Stomach (tissue), 9 donors: Measurements from ENCODE around the gene MATCAP1. TPM values are rescaled to one million over a fixed set of nuclear protein-coding genes. Genes with fewer than 3 reads are reported as not detected.

Experiments used
- DNase-seq, 2 donors: peaks; one replicate each; pipeline versions ENCODE4 v3.0.0 to v3.0.0-alpha.2; 2013 to 2019
- H3K27ac ChIP-seq, 5 donors: fragments of 200-600 bp in 4 of 5; sonication (generic) in 4 of 5; one replicate each; pipeline ENCODE4 v1.5.1; 2013 to 2019; ENCODE audit warnings: mild to moderate bottlenecking in 1 of 5, moderate library complexity in 1 of 5
- H3K27me3 ChIP-seq, 3 donors: fragments of 200-600 bp; sonication (generic); one replicate each; pipeline ENCODE4 v1.5.1; 2017 to 2019; ENCODE audit warnings: mixed run types in 1 of 3
- H3K36me3 ChIP-seq, 4 donors: fragments of 200-600 bp; sonication (generic); 1 replicate in 3 of 4; 2 replicates in 1 of 4; pipeline ENCODE4 v1.5.1; 2016 to 2019
- H3K4me1 ChIP-seq, 4 donors: fragments of 200-600 bp; sonication (generic); one replicate each; pipeline ENCODE4 v1.5.1; 2016 to 2019
- H3K4me3 ChIP-seq, 4 donors: fragments of 200-600 bp; sonication (generic) in 3 of 4; one replicate each; pipeline ENCODE4 v1.5.1; 2016 to 2019; ENCODE audit warnings: mild to moderate bottlenecking in 1 of 4
- H3K9me3 ChIP-seq, 4 donors: fragments of 200-600 bp; sonication (generic); one replicate each; pipeline ENCODE4 v1.5.1; 2016 to 2019
- CTCF ChIP-seq, 7 experiments: fragments of 450-650 bp in 4 of 7; fragments of 200-600 bp in 3 of 7; sonication (generic) in 3 of 7; IDR thresholded peaks; one replicate each; pipeline ENCODE4 v1.5.1; 2016 to 2019; ENCODE audit warnings: antibody characterized with exemption in 7 of 7, control low read depth in 2 of 7, mild to moderate bottlenecking in 1 of 7
- EP300 ChIP-seq: sonication (generic); formaldehyde crosslinking; IDR thresholded peaks from one replicate; pipeline ENCODE4 v1.6.1; 2017; ENCODE audit warnings: antibody characterized with exemption
- POLR2A ChIP-seq, 4 donors: fragments of 450-650 bp; IDR thresholded peaks; one replicate each; pipeline ENCODE4 v1.6.1; 2016; ENCODE audit warnings: antibody characterized with exemption in 4 of 4, control low read depth in 2 of 4, mild to moderate bottlenecking in 1 of 4, moderate library complexity in 1 of 4
- POLR2AphosphoS5 ChIP-seq, 3 donors: sonication (generic); formaldehyde crosslinking; IDR thresholded peaks; one replicate each; pipeline ENCODE4 v1.6.1; 2016; ENCODE audit warnings: antibody characterized with exemption in 3 of 3
- WGBS, 5 donors: extraction: QIAGEN DNeasy Blood & Tissue Kit in 3 of 5; methylation state at CpG; one replicate each; pipeline versions ENCODE4 v1.1.5 to v1.1.7; 2013 to 2018; 5-methylcytosine and 5-hydroxymethylcytosine counted together
- intact Hi-C: fragments of 100-400 bp; cut with DNase I; formaldehyde crosslinking; loops from one replicate; pipeline ENCODE4 v1.15.1; 2023; ENCODE audit warnings: low total_unique reads
- polyA plus RNA-seq, 3 donors: library from polyadenylated mRNA; stranded (reverse); fragments of 200-250 nt; gene quantifications; one replicate each; pipeline ENCODE4 v1.2.3, GENCODE V29; 2013
- total RNA-seq, 5 donors: library from RNA; depleted of rRNA; stranded (reverse); fragments of >200 nt; gene quantifications; one replicate each; pipeline versions ENCODE4 v1.1.0 to v1.2.3, GENCODE V29; 2014 to 2016
- donor health status: healthy with polysubstance abuse.
- donor health status: Bipolar disorder and iron deficiency.
- donor health status: healthy.

MATCAP1 gene
- total and polyA plus RNA-seq, 8 donors = 8.5 to 156 (median 18.8) TPM

GRCh38 chr16:67197704-67198103, 13.9 kb upstream of the MATCAP1 start:
- Histone ChIP-seq H3K27ac (peak overlapping the region; percentile 62 to 88 (median 83)), H3K4me1 (peaks cover 28 to 69% (median 50%) of the 10 kb centered on the region in 4 donors), H3K9me3 (no peaks in the 10 kb centered on the region), H3K4me3 (no peak overlapping the region), H3K27me3 (no peaks in the 10 kb centered on the region), H3K36me3 (peaks cover 58 to 96% (median 76%) of the 10 kb centered on the region in 4 donors)
- 58 to 75% (median 65%) methylated on average over 3 to 6 of the region's 6 CpGs for WGBS, 5 donors
- no peak for TF ChIP-seq EP300
- no peak for TF ChIP-seq POLR2A (IDR thresholded peaks at IDR 0.05)
- no peak for TF ChIP-seq POLR2AphosphoS5 (IDR thresholded peaks at IDR 0.05)
- TF ChIP-seq CTCF (IDR thresholded peaks at IDR 0.05) = no peak
- DNase-seq = no peak
- intact Hi-C loops = no loop called here

GRCh38 chr16:67196881-67197280, 13.1 kb upstream of the MATCAP1 start:
- peaks cover 50 to 88% (median 68%) of the 10 kb centered on the region in 4 donors for H3K36me3 ChIP-seq
- intact Hi-C loops = no loop called here

GRCh38 chr16:67195676-67196075, 11.9 kb upstream of the MATCAP1 start:
- TF ChIP-seq CTCF (IDR thresholded peaks at IDR 0.05) = no peak
- no peak for TF ChIP-seq POLR2AphosphoS5 (IDR thresholded peaks at IDR 0.05)
- no peak for TF ChIP-seq POLR2A (IDR thresholded peaks at IDR 0.05)
- TF ChIP-seq EP300 = no peak
- no peak overlapping the region for H3K27ac ChIP-seq
- no peaks in the 10 kb centered on the region for H3K9me3 ChIP-seq
- 79 to 85% (median 82%) methylated on average over 4 to 5 of the region's 5 CpGs for WGBS, 5 donors
- no peak overlapping the region for H3K4me3 ChIP-seq
- peaks cover 39 to 82% (median 62%) of the 10 kb centered on the region in 4 donors for H3K4me1 ChIP-seq
- intact Hi-C loops = no loop called here
- DNase-seq = no peak
- no peaks in the 10 kb centered on the region for H3K27me3 ChIP-seq
- peaks cover 43 to 76% (median 57%) of the 10 kb centered on the region in 4 donors for H3K36me3 ChIP-seq

More at GRCh38 chr16:67196881-67197280, 13.1 kb upstream of the MATCAP1 start:
- no peaks in the 10 kb centered on the region for H3K9me3 ChIP-seq
- H3K4me3 ChIP-seq = no peak overlapping the region
- whole genome bisulfite sequencing, 5 donors = 89 to 100% (median 100%) methylated on average over 1 of the region's 1 CpG
- no peak for DNase-seq
- no peak overlapping the region for H3K27ac ChIP-seq
- H3K27me3 ChIP-seq = no peaks in the 10 kb centered on the region
- TF ChIP-seq POLR2AphosphoS5 (IDR thresholded peaks at IDR 0.05) (no peak), CTCF (IDR thresholded peaks at IDR 0.05) (no peak), EP300 (no peak), POLR2A (IDR thresholded peaks at IDR 0.05) (no peak)
- peaks cover 31 to 72% (median 56%) of the 10 kb centered on the region in 4 donors for H3K4me1 ChIP-seq

- Histone ChIP-seq H3K27ac (no peak overlapping the region), H3K9me3 (no peaks in the 10 kb centered on the region), H3K27me3 (no peaks in the 10 kb centered on the region), H3K36me3 (peaks cover 43 to 61% (median 53%) of the 10 kb centered on the region in 4 donors), H3K4me3 (no peak overlapping the region), H3K4me1 (peaks cover 32 to 72% (median 50%) of the 10 kb centered on the region in 4 donors)
- peak in 1 of 2 donors; percentile 20 for DNase-seq
- TF ChIP-seq POLR2AphosphoS5 (IDR thresholded peaks at IDR 0.05) = no peak
- no peak for TF ChIP-seq EP300
- no peak for TF ChIP-seq POLR2A (IDR thresholded peaks at IDR 0.05)
- no peak for TF ChIP-seq CTCF (IDR thresholded peaks at IDR 0.05)
- WGBS, 5 donors = 74 to 86% (median 82%) methylated on average over 5 to 6 of the region's 6 CpGs
- intact Hi-C loops = no loop called here
Observed at GRCh38 chr16:67194260-67194659, 10.5 kb upstream of the MATCAP1 start.
